GM21737 (cell line): ENCODE data around the gene SMIM1.
"Not testable (repeated sequence)": the region's sequence is repeated elsewhere in the genome, so short reads cannot be mapped to it uniquely, and the experiment has no call there.

Experiments
- ATAC-seq: cut with Tn5 transposase; IDR thresholded peaks from one replicate; pipeline ENCODE4 v1.9.1; 2021; ENCODE audit warnings: mild to moderate bottlenecking, moderate library complexity; ENCODE audit not compliant: unreplicated experiment

Gene SMIM1

DNA sequence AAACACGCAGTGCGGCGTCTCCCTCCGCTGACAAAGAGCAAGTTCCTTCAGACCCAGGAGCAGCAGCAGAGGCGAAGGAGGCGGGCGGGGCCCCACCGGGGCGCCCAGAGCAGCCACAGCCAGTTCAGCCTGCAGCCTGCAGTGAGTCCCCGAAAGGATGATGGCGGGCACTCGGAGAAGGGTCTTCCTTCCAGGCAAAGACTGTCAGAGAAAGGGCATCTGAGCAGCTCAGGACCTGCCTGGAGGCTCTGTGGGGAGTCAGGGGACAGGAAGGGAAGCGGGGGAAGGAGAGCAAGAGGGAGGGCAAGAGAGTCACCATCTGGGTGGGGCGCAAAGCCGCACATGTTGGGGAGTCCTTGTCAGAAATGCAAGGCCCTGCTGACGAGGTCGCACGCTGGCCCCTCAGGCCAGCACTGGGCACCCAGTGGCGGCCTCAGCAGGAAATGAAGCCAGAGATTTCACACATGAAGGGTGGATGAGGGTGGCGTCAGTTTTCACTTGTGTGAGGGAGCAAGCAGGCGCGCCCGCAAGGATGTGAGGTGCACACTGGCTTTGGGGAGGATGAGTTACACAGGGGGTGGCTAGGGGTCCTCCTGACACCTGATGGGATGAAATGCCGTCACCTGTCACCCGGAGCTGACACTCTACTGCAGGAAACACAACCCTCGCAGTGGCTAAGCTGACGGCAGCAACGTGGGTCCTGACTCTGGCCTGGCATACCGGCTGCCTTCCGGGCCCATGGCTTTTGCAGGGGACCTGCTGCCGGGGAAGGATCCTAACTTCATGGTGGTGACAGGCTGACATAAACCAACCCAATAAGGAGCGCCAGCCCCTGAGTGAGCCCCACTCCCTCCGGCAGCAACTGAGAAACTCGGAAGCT is 17.1 kb downstream of the SMIM1 start:
- ATAC-seq = no peak

- ATAC-seq = no peak
Measured at GRCh38 chr1:3790500-3790923, 18.0 kb downstream of the SMIM1 start.

DNA sequence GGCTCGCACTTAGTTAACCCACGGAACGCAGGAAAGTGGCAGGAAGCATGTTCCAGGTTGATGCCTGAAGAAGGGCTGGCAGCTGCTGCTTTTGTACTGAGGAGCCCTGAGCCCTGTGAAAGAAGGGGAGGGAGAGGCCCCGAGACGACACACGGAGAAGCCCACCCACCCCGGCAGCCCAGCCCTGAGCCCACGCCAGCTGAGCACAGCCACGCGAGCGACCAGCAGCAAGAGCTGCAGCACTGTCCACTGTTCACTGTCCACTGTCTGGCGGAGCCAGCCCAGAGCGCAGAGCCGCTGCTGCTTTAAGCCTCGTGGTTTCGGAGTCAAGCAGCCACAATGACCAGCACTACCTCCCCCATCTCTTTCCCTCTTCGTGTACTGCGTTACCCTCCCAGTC is 18.4 kb downstream of the SMIM1 start:
- no peak for ATAC-seq

GRCh38 chr1:3795453-3796214 is 23.1 kb downstream of the SMIM1 start:
- peak; percentile 27 for ATAC-seq

DNA sequence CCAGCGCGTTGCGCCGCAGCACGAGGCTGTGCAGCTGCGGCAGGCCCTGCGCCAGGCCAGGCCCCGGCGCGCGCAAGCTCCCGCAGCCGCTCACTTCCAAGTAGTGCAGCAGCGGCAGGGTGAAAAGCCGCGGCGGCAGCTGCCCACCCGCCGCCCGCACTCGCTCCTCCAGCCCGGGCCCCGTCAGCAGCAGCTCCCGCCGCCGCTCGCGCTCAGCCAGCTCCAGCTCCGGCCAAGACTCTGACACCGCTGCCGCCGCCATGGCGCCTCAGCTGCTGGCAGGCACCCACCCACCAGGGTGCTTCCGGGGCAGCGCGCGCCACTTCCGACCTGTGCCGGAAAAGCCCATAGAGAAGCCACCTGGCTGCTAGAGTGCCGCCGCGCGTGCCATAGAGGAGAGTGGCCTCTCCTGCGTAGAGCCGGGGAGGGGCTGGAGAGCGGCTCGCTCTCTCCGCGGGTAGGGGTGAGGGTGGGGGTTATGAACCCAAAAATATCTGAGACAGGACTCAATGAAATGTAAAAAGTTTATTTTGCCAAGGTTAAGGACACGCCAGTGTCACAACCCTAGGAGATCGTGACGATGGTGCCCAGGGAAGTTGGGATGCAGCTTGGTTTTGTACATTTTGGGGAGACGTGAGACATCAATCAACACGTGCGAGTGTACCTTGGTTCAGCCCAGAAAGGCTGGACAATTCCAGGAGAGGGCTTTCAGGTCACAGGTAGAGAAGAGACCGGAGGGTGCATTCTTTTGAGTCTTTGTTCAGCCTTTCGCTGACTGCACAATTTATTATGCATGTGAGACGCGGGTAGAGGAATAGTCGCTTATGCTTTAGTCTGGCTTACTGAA is 23.9 kb downstream of the SMIM1 start, which contains the start of gene LRRC47:
LRRC47 (minus strand) TSS at position 284 of the 847 bp plus-strand sequence; CDS start at position 262, 22 bp downstream.
- ATAC-seq = peak; percentile 97

- ATAC-seq = no peak
Measured at GRCh38 chr1:3799976-3800685, 27.6 kb downstream of the SMIM1 start.

- not testable (repeated sequence) for ATAC-seq
Measured at GRCh38 chr1:3800795-3801194, 28.2 kb downstream of the SMIM1 start.

GRCh38 chr1:3803905-3804626 is 31.5 kb downstream of the SMIM1 start:
- no peak for ATAC-seq

GRCh38 chr1:3804627-3804944 is 32.0 kb downstream of the SMIM1 start:
- ATAC-seq = not testable (repeated sequence)

GRCh38 chr1:3805038-3805437 is 32.5 kb downstream of the SMIM1 start:
- no peak for ATAC-seq

- ATAC-seq = no peak
Measured at GRCh38 chr1:3807769-3808168, 35.2 kb downstream of the SMIM1 start.

DNA sequence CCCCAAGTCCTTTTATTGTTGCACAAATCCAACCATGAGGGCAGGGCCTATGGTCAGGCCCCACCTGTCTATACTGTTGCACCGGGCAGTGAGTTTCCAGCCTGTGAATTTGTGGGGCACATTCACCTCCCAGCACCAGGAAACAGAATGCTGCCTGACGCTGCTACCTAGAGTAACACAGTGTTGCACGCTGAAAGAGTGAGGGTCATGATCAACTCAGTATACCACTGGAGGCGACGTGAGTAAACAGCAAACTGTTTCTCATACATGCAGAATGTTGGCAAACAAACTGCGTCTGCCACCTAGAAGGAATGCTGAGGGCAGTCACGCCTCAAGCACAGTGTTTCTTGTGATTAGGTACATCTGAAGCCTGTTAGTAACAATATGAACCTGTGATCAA is 37.1 kb downstream of the SMIM1 start:
- no peak for ATAC-seq

- not testable (repeated sequence) for ATAC-seq
Measured at GRCh38 chr1:3810149-3810761, 37.7 kb downstream of the SMIM1 start.

DNA sequence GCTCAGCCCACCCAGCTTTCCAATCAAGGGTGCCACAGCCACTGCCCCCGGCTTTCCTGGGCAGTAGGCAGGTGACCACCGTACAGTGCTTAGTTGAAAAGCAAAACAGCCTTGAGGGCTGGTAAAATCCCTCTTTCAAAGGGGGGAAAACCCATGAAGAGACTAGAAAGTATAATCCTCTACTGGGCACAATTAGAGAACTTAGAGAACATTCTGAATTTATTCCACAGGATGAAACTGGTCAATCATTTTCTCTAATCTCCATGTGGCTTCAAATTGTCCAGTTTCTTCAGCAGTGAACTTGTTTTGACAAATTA is 39.0 kb downstream of the SMIM1 start:
- ATAC-seq = no peak

GRCh38 chr1:3814065-3814464 is 41.5 kb downstream of the SMIM1 start:
- ATAC-seq = no peak

DNA sequence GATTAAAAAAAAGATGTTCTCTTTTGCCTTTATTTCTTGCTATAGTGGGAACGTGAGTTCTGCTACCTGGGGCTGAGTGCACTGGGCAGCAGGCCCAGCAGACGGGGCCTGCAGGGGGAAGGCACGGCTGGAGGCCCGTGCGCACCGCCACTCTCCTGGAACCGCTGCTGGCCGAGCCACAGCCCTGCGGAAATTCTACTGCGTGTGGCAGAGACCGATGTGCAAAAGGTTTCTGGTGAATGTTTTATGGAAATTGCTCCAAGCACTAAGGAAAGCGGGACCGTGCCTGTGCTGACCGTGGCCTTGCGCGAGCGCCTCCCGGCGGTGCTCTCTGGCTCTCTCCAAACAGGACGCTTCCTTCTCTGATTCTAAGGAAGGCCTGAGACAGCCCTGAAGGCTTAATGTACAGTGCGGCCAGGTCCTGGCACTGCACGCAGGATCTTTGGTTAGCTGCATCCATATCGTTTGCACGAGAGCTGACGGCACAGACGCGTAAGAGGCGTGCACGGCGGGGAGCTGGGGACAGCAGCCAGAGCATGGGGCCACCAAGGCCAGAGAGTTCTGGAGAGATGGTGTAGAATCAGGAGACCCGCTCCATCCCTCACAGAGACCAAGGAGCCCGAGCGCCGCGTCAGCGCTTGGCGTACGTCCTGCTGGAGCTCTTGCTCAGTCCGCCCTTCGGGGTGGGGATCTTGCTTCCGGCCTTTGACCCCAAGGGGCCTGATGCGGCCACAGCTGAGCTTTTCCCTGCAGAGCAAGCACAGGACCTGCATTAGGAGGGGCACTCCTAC is 42.4 kb downstream of the SMIM1 start:
- no peak for ATAC-seq

DNA sequence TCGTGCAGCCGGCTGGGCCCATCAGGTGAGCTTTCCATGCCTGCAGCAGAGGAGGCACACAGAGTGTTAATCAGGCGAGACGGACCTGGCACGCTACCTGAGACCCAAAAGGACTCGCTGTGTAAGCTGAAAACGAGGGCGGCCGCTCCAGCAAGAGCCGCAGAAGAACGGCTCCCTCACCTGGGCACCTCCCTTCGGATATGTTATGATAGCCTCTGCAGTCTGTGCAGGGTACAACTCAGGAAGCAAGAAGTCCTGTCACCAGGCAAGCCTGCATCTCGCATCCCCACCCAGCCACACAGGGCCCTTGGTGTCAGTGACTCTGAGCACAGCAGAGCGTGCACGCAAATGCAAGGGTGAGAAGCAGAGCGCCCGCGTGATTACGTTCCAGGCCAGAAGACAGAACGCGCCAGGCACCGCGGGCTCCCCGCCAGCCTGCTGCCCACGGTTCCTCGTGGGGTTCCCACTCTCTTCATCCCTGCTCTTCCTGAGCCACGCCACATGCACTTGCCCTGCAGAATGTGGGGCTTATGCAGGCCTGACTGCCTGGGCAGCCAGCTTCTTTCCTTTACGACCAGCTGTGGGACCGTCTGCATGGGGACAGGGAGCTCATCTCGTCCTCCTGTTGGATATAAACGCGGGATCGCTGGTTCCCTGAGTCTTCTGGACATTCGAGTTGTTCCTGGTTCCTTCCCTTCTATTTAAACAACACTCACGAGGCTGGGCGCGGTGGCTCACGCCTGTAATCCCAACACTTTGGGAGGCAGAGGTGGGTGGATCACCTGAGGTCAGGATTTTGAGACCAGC is 44.0 kb downstream of the SMIM1 start:
- no peak for ATAC-seq

DNA sequence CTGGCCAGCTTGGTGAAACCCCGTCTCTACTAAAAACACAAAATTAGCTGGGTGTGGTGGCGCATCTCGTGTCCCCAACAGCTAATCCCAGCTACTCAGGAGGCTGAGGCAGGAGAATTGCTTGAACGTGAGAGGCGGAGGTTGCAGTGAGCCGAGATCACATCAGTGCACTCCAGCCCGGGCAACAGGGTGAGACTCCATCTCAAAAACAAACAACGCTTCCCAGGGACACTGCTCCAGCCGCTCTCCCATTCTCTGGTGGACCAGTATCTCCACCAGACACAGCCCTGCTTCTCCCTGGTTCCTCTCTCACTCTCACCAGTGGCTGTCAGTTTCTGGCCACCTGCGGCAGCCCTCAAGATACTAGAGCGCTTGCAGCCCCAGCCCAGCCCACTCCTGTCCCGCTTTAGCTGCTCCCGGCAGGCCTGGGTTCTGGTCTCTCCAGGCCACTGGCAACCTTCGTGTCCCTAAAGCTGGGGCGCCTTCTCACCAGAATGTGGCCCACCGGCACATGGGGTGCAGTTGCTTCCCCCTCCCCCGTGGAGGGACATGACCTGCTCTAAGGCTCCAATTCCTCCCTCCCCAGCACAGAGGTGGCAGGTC is 44.7 kb downstream of the SMIM1 start:
- ATAC-seq = no peak
